ENCODE data around the gene HES5.
A peak's percentile ranks its signal among the peaks of the same experiment; 100 is the strongest.

Gene HES5

GRCh38 chr1:2528966-2529783 is 888 bp downstream of the HES5 start:
- DNase-seq: no peak

GRCh38 chr1:2528611-2528965 is 1.5 kb downstream of the HES5 start:
- DNase-seq: no peak

- DNase-seq: no peak
These were observed 2.0 kb downstream of the HES5 start for GRCh38 chr1:2528016-2528415.

GRCh38 chr1:2527556-2527860 is 2.6 kb downstream of the HES5 start:
- no peak for DNase-seq

GRCh38 chr1:2526824-2527555 is 3.1 kb downstream of the HES5 start:
- DNase-seq: no peak

GRCh38 chr1:2525920-2526823 is 3.9 kb downstream of the HES5 start, which contains the start of gene PANK4:
Gene PANK4 (minus strand): TSS chr1:2526596. CDS start chr1:2526587, 9 bp downstream.
- peak; percentile 94 for DNase-seq

GRCh38 chr1:2525572-2525919 is 4.5 kb downstream of the HES5 start:
- no peak for DNase-seq

- no peak for DNase-seq
These were observed 6.0 kb downstream of the HES5 start for GRCh38 chr1:2523891-2524609.

GRCh38 chr1:2523191-2523890 is 6.7 kb downstream of the HES5 start:
- DNase-seq: no peak

- no peak for DNase-seq
These were observed 7.8 kb downstream of the HES5 start for GRCh38 chr1:2522230-2522629.

GRCh38 chr1:2520806-2521205 is 9.3 kb downstream of the HES5 start:
- DNase-seq: no peak

- no peak for DNase-seq
These were observed 9.9 kb downstream of the HES5 start for GRCh38 chr1:2520206-2520605.

GRCh38 chr1:2519729-2520128 is 10.3 kb downstream of the HES5 start:
- DNase-seq: no peak

- no peak for DNase-seq
These were observed 10.9 kb downstream of the HES5 start for GRCh38 chr1:2519029-2519685.

- DNase-seq: no peak
These were observed 11.5 kb downstream of the HES5 start for GRCh38 chr1:2518528-2518927.

- no peak for DNase-seq
These were observed 12.1 kb downstream of the HES5 start for GRCh38 chr1:2517966-2518365.

GRCh38 chr1:2516946-2517345 is 13.1 kb downstream of the HES5 start:
- DNase-seq: no peak

- no peak for DNase-seq
These were observed 13.9 kb downstream of the HES5 start for GRCh38 chr1:2516124-2516523.

GRCh38 chr1:2515763-2516080 is 14.3 kb downstream of the HES5 start:
- no peak for DNase-seq

- DNase-seq: no peak
These were observed 14.9 kb downstream of the HES5 start for GRCh38 chr1:2514863-2515762.

All from NCI-H2171 (cell line).